CD4-positive, alpha-beta memory T cell (primary cell): ENCODE measurements around the gene IGLON5. TPM values are rescaled to one million over a fixed set of nuclear protein-coding genes. Genes with fewer than 3 reads are reported as not detected.

ENCODE experiments used
- polyA plus RNA-seq, 2 donors: library from polyadenylated mRNA; unstranded; fragments of 300-500 nt; fragmentation: Illumina TruSeq; gene quantifications; one replicate each; pipeline ENCODE4 v1.2.3, GENCODE V29; 2021
- total RNA-seq, 2 experiments: library from RNA; stranded (reverse); gene quantifications; one replicate each; pipeline ENCODE4 v1.2.3, GENCODE V29; 2021

Gene IGLON5
- total and polyA plus RNA-seq, 4 experiments from 2014 or later = not detected

Other genes with a start within 250 kb of the IGLON5 start
- not detected for gene KLK13, start 246.6 kb upstream of the IGLON5 start, total RNA-seq
- gene KLK13, start 246.6 kb upstream of the IGLON5 start, polyA plus RNA-seq = not detected
- 1 to 10 TPM in 1 of 2 experiments, not detected in 1; 1.1 TPM for gene KLK14, start 228.8 kb upstream of the IGLON5 start, total RNA-seq
- not detected for gene KLK14, start 228.8 kb upstream of the IGLON5 start, polyA plus RNA-seq
- gene CTU1, start 203.2 kb upstream of the IGLON5 start, total RNA-seq = 10 to 100 TPM; 11.4 TPM
- 1 to 10 TPM; 1.4 to 9.2 TPM for gene CTU1, start 203.2 kb upstream of the IGLON5 start, polyA plus RNA-seq
- gene SIGLEC9, start 186.7 kb upstream of the IGLON5 start, total RNA-seq = 1 to 10 TPM; 3.4 to 3.9 TPM
- 1 to 10 TPM; 2.4 to 2.6 TPM for gene SIGLEC9, start 186.7 kb upstream of the IGLON5 start, polyA plus RNA-seq
- under 1 TPM; 0.25 to 0.52 TPM for gene SIGLEC7, start 169.3 kb upstream of the IGLON5 start, total RNA-seq
- under 1 TPM in 1 of 2 donors, not detected in 1; 0.57 TPM for gene SIGLEC7, start 169.3 kb upstream of the IGLON5 start, polyA plus RNA-seq
- under 1 TPM; 0.47 to 0.58 TPM for gene CD33, start 86.6 kb upstream of the IGLON5 start, total RNA-seq
- gene CD33, start 86.6 kb upstream of the IGLON5 start, polyA plus RNA-seq = not detected
- not detected for gene SIGLECL1, start 60.6 kb upstream of the IGLON5 start, total RNA-seq
- gene SIGLECL1, start 60.6 kb upstream of the IGLON5 start, polyA plus RNA-seq = not detected
- under 1 TPM; 0.22 to 0.26 TPM for gene VSIG10L, start 30.5 kb downstream of the IGLON5 start, total RNA-seq
- gene VSIG10L, start 30.5 kb downstream of the IGLON5 start, polyA plus RNA-seq = under 1 TPM in 1 of 2 donors, not detected in 1; 0.17 TPM
- 10 to 100 TPM; 51.4 to 53.9 TPM for gene ETFB, start 54.7 kb downstream of the IGLON5 start, total RNA-seq
- 10 to 100 TPM; 65.2 to 97.0 TPM for gene ETFB, start 54.7 kb downstream of the IGLON5 start, polyA plus RNA-seq
- gene CLDND2, start 57.4 kb downstream of the IGLON5 start, total RNA-seq = 1 to 10 TPM; 1.5 to 2.0 TPM
- gene CLDND2, start 57.4 kb downstream of the IGLON5 start, polyA plus RNA-seq = not detected
- gene NKG7, start 61.0 kb downstream of the IGLON5 start, total RNA-seq = 1 to 10 TPM; 2.7 to 2.8 TPM
- gene NKG7, start 61.0 kb downstream of the IGLON5 start, polyA plus RNA-seq = 10 to 100 TPM; 36.5 to 44.3 TPM
- gene LIM2, start 76.3 kb downstream of the IGLON5 start, total RNA-seq = not detected
- not detected for gene LIM2, start 76.3 kb downstream of the IGLON5 start, polyA plus RNA-seq
- not detected for gene C19orf84, start 78.9 kb downstream of the IGLON5 start, total RNA-seq
- not detected for gene C19orf84, start 78.9 kb downstream of the IGLON5 start, polyA plus RNA-seq
- gene SIGLEC10, start 106.0 kb downstream of the IGLON5 start, total RNA-seq = under 1 TPM in 1 of 2 experiments, not detected in 1; 0.12 TPM
- gene SIGLEC10, start 106.0 kb downstream of the IGLON5 start, polyA plus RNA-seq = under 1 TPM in 1 of 2 donors, not detected in 1; 0.39 TPM
- gene SIGLEC8, start 146.8 kb downstream of the IGLON5 start, total RNA-seq = not detected
- not detected for gene SIGLEC8, start 146.8 kb downstream of the IGLON5 start, polyA plus RNA-seq
- not detected for gene CEACAM18, start 166.9 kb downstream of the IGLON5 start, total RNA-seq
- gene CEACAM18, start 166.9 kb downstream of the IGLON5 start, polyA plus RNA-seq = not detected
- not detected for gene SIGLEC12, start 190.2 kb downstream of the IGLON5 start, total RNA-seq
- not detected for gene SIGLEC12, start 190.2 kb downstream of the IGLON5 start, polyA plus RNA-seq
- not detected for gene SIGLEC6, start 220.0 kb downstream of the IGLON5 start, total RNA-seq
- under 1 TPM in 1 of 2 donors, not detected in 1; 0.10 TPM for gene SIGLEC6, start 220.0 kb downstream of the IGLON5 start, polyA plus RNA-seq